Measurements from ENCODE around the gene ZNF175.

Gene ZNF175

GRCh38 chr19:51550848-51551672, 20.0 kb upstream of the ZNF175 start:
- no peak for DNase-seq

GRCh38 chr19:51551673-51552432, 19.2 kb upstream of the ZNF175 start:
- DNase-seq: no peak

GRCh38 chr19:51552608-51552995, 18.5 kb upstream of the ZNF175 start:
- DNase-seq: no peak

- no peak for DNase-seq
Measured at GRCh38 chr19:51552996-51553725, 17.9 kb upstream of the ZNF175 start.

GRCh38 chr19:51559240-51559639, 11.8 kb upstream of the ZNF175 start:
- no peak for DNase-seq

- no peak for DNase-seq
Measured at GRCh38 chr19:51560339-51560738, 10.7 kb upstream of the ZNF175 start.

- no peak for DNase-seq
Measured at GRCh38 chr19:51564791-51565190, 6.3 kb upstream of the ZNF175 start.

GRCh38 chr19:51565583-51565982, 5.5 kb upstream of the ZNF175 start:
- no peak for DNase-seq

- DNase-seq: no peak
Measured at GRCh38 chr19:51566489-51567100, 4.5 kb upstream of the ZNF175 start.

- no peak for DNase-seq
Measured at GRCh38 chr19:51567583-51567982, 3.5 kb upstream of the ZNF175 start.

GRCh38 chr19:51568456-51568855, 2.6 kb upstream of the ZNF175 start:
- DNase-seq: no peak

GRCh38 chr19:51571599-51571998, 516 bp downstream of the ZNF175 start:
- DNase-seq: no peak

- DNase-seq: no peak
Measured at GRCh38 chr19:51572410-51572809, 1.3 kb downstream of the ZNF175 start.

- no peak for DNase-seq
Measured at GRCh38 chr19:51572908-51573307, 1.8 kb downstream of the ZNF175 start.

GRCh38 chr19:51573331-51573730, 2.2 kb downstream of the ZNF175 start:
- no peak for DNase-seq

GRCh38 chr19:51576850-51577249, 5.8 kb downstream of the ZNF175 start:
- DNase-seq: no peak

GRCh38 chr19:51586103-51586728, 15.1 kb downstream of the ZNF175 start:
- no peak for DNase-seq

GRCh38 chr19:51586799-51587198, 15.7 kb downstream of the ZNF175 start:
- no peak for DNase-seq

GRCh38 chr19:51587264-51588191, 16.4 kb downstream of the ZNF175 start:
- no peak for DNase-seq

- DNase-seq: no peak
Measured at GRCh38 chr19:51589511-51589910, 18.4 kb downstream of the ZNF175 start.

- no peak for DNase-seq
Measured at GRCh38 chr19:51590441-51590840, 19.4 kb downstream of the ZNF175 start.

GRCh38 chr19:51592521-51592920, 21.4 kb downstream of the ZNF175 start:
- DNase-seq: no peak
